GM12874 (cell line): ENCODE measurements around the gene C5orf22.

Source experiments
- CTCF ChIP-seq: IDR thresholded peaks from 2 replicates; pipeline ENCODE4 v1.5.1; 2011; ENCODE audit warnings: low read depth, mild to moderate bottlenecking, control low read depth, low read length, moderate library complexity; ENCODE audit not compliant: insufficient read depth

C5orf22 gene

GRCh38 chr5:31554552-31554951, 22.5 kb downstream of the C5orf22 start:
- TF ChIP-seq CTCF, result no peak

DNA sequence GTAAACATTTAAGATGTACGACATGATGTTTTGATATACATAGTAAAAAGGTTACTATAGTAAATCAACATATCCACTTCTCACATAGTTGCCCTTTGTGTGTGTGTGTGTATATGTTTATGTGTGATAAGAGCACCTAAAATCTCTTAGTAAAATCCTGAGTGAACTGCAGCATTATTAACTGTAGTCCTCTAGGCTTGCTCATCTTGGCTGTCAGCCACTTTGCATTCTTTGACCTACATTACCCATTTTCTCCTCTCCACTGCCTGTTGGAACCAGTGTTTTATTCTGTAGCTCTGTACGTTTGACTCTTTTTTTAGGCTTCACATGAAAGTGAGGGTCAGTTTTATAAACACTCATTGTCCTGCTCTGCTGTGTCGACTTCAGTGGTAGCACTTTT, 24.4 kb downstream of the C5orf22 start:
- no peak for TF ChIP-seq CTCF

DNA sequence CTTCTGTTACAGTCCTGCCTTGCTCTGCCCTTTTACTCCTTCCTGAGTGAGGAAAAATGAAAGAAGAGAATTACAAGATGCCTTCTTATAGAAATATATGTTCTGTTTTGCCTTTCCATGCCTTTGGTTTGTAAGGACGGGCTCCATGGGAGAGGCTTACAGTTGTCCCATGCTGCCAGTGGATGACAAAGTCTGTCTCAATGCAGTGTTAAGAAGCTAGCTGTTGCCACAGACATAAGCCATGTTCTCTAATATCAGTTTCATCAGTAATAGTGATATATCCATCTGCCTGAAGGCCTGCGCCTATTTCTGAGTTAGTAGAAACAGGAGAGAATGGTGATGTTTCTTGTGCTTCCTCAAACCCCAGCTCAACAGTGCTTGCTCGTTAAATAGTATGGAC, 27.8 kb downstream of the C5orf22 start:
- no peak for TF ChIP-seq CTCF

- no peak for TF ChIP-seq CTCF
These were observed 29.8 kb downstream of the C5orf22 start for GRCh38 chr5:31561946-31562345.

- TF ChIP-seq CTCF, result no peak
These were observed 31.1 kb downstream of the C5orf22 start for GRCh38 chr5:31563216-31563615.

DNA sequence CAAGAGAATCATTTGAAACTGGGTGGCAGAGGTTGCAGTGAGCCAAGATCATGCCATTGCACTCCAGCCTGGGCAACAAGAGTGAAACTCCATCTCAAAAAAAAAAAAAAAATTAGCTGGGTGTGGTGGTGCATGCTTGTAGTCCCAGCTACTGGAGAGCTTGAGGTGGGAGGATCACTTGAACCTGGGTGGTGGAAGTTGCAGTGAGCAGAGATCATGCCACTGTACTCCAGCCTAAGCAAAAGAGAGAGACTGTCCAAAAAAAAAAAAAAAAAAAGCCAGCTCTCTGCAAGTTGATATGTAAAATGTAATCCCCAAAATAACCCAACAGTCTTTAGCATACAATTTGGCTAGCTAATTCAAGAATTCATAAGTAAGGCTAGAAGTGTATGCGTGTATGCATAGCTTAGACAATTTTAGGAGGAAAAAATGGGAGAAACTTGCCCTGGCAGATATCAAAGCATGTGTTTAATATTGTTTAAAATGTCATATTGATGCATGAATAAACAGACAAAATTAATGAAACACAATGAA, 36.3 kb downstream of the C5orf22 start:
- TF ChIP-seq CTCF, result no peak

DNA sequence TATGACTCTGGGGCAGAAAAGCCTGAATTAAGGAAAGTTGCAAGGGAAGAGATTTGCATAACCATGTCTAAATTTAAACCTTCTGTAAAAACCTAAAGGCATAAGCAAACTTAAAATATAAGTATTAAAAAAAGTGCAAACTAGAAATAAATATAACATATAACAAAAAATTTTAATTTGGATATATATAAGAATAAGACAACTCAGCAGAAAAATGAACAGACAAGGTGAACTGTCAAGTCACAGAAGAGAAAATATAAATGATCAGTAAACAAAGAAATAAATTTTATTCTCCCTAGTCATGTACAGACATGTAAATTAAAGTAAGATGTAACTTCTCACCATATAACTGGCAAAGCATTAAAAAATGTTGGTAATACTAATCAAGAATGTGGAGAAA, 37.0 kb downstream of the C5orf22 start:
- TF ChIP-seq CTCF, result no peak
